Lower leg skin (tissue), 4 donors: ENCODE measurements around the gene SEMA6B. TPM values are rescaled to one million over a fixed set of nuclear protein-coding genes. Genes with fewer than 3 reads are reported as not detected.

ENCODE experiments used
- DNase-seq, 2 donors: peaks; one replicate each; pipeline ENCODE4 v3.0.0-alpha.2; 2019; ENCODE audit warnings: low spot score in 2 of 2
- H3K4me3 ChIP-seq: fragments of 200-600 bp; sonication (generic); 2 replicates; pipeline ENCODE4 v1.5.1; 2017; ENCODE audit warnings: mild to moderate bottlenecking, low read depth; ENCODE audit not compliant: poor library complexity, severe bottlenecking
- POLR2A ChIP-seq, 2 donors: fragments of 450-650 bp; IDR thresholded peaks; one replicate each; pipeline ENCODE4 v1.6.1; 2016 to 2017; ENCODE audit warnings: antibody characterized with exemption in 2 of 2, mild to moderate bottlenecking in 1 of 2, moderate library complexity in 1 of 2
- WGBS, 2 donors: methylation state at CpG; one replicate each; pipeline ENCODE4 v1.1.5; 2018; 5-methylcytosine and 5-hydroxymethylcytosine counted together
- intact Hi-C: fragments of 100-400 bp; cut with DNase I; formaldehyde crosslinking; loops from one replicate; pipeline ENCODE4 v1.15.0; 2023; ENCODE audit warnings: low total_unique reads
- total RNA-seq, 4 donors: library from RNA; depleted of rRNA; stranded (reverse); fragments of >200 nt; gene quantifications; one replicate each; pipeline ENCODE4 v1.1.0, GENCODE V29; 2016
- TF ChIP-seq, protein P1 (sequence below), 3 donors: fragments of 450-650 bp; IDR thresholded peaks; one replicate each; pipeline ENCODE4 v1.5.1; 2016; ENCODE audit warnings: antibody characterized with exemption in 3 of 3, mild to moderate bottlenecking in 3 of 3, moderate library complexity in 2 of 3

The SEMA6B gene
- total RNA-seq, 4 donors from 2014 or later = 3.3 to 6.0 (median 3.6) TPM

DNA sequence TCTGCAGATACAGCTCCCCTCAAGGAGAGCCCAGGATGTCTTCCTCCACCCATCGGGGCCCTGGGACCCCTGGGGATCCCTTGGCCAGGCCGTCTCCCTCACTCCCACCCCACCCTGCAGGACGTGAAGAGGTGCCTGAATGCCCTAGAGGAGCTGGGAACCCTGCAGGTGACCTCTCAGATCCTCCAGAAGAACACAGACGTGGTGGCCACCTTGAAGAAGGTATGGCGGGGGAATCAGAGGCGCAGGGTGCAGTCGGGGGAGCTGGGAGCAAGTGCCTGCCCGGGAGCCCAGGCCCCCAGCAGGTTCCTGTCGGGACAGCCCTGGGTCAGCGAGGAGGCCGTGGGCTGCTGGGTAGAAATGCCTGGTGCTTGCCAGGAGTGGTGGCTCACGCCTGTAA lies 60.8 kb downstream of the SEMA6B start:
- DNase-seq = no peak
- H3K4me3 ChIP-seq = no peak overlapping the region
- intact Hi-C loops = no loop called here
- TF ChIP-seq POLR2A (IDR thresholded peaks at IDR 0.05) = no peak
- TF ChIP-seq, protein P1, sequence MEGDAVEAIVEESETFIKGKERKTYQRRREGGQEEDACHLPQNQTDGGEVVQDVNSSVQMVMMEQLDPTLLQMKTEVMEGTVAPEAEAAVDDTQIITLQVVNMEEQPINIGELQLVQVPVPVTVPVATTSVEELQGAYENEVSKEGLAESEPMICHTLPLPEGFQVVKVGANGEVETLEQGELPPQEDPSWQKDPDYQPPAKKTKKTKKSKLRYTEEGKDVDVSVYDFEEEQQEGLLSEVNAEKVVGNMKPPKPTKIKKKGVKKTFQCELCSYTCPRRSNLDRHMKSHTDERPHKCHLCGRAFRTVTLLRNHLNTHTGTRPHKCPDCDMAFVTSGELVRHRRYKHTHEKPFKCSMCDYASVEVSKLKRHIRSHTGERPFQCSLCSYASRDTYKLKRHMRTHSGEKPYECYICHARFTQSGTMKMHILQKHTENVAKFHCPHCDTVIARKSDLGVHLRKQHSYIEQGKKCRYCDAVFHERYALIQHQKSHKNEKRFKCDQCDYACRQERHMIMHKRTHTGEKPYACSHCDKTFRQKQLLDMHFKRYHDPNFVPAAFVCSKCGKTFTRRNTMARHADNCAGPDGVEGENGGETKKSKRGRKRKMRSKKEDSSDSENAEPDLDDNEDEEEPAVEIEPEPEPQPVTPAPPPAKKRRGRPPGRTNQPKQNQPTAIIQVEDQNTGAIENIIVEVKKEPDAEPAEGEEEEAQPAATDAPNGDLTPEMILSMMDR (IDR thresholded peaks at IDR 0.05) = no peak
- WGBS, 2 donors = 90 to 95% methylated on average over 11 to 12 of the region's 12 CpGs

DNA sequence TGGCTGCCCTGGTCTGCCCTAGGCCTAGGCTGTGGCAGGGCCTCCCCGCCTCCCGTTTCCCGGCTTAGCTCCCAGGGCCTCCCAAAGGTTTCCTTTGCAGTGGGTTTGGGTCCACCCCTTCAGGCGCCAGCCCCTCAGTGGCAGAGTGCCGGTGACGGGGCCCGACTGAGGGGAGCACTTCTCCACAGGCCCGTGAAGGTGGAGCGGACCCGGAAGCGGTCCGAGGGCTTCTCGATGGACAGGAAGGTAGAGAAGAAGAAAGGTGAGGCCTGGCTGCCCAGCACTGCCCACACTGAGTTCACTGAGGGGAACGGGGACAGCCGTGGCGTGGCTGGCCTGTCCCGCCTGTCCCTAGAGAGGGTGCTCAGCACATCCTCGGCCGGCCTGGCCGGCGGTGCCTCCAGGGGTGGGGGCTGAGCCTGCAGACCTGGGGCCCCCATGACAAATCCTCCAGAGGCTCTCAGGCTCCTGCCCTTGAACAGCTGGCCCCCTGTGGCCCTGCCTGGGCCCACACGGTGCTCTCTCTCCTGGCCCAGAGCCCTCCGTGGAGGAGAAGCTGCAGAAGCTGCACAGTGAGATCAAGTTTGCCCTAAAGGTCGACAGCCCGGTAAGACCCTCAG lies 61.6 kb downstream of the SEMA6B start:
- DNase-seq = no peak
- no peak overlapping the region for H3K4me3 ChIP-seq
- WGBS, 2 donors = 92 to 97% methylated on average over 23 to 25 of the region's 25 CpGs
- TF ChIP-seq, protein P1 (IDR thresholded peaks at IDR 0.05) = no peak
- no peak for TF ChIP-seq POLR2A (IDR thresholded peaks at IDR 0.05)
- intact Hi-C loops = no loop called here

DNA sequence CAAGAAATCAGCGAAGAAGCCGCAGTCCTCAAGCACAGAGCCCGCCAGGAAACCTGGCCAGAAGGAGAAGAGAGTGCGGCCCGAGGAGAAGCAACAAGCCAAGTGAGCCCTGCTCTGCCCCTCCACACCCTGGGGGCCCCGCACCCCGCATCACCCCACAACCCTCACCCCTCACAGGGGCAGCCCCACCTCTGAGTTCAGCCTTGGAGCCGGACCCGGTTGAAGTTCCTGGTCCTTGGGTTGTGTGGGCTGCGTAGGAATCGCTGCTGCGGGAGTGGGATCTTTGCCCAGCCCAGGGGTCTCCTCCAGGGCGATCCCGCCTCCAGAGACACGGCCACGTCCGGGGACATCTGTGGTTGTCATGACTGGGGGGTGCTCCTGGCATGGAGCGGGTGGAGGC lies 63.2 kb downstream of the SEMA6B start:
- TF ChIP-seq, protein P1 (IDR thresholded peaks at IDR 0.05) = no peak
- TF ChIP-seq POLR2A (IDR thresholded peaks at IDR 0.05) = no peak
- intact Hi-C loops = no loop called here
- H3K4me3 ChIP-seq = no peak overlapping the region
- no peak for DNase-seq
- WGBS, 2 donors = 87 to 95% methylated on average over 17 to 18 of the region's 18 CpGs

DNA sequence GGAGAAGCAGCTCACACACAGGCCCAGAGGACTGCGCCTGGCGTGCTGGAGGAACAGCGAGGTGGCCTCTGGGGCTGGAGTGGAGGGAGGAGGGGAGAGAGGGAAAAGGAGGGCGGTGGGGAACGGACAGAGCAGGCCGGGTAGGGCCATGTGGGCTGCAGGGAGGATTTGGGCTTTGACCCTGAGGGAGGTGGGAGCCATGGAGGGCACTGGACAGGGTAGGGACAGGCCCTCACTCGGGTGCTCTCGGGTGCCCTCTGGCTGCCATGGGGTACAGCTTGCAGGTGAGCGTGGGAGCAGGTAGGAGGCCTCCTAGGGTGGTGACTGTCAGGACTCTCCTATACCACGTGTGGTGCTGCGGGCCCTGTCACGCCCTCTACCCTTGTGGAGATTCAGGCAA lies 64.0 kb downstream of the SEMA6B start:
- intact Hi-C loops = no loop called here
- WGBS, 2 donors = 83 to 86% methylated on average over 10 to 12 of the region's 12 CpGs
- DNase-seq = no peak
- TF ChIP-seq POLR2A (IDR thresholded peaks at IDR 0.05) = no peak
- TF ChIP-seq, protein P1 (IDR thresholded peaks at IDR 0.05) = no peak
- no peak overlapping the region for H3K4me3 ChIP-seq

DNA sequence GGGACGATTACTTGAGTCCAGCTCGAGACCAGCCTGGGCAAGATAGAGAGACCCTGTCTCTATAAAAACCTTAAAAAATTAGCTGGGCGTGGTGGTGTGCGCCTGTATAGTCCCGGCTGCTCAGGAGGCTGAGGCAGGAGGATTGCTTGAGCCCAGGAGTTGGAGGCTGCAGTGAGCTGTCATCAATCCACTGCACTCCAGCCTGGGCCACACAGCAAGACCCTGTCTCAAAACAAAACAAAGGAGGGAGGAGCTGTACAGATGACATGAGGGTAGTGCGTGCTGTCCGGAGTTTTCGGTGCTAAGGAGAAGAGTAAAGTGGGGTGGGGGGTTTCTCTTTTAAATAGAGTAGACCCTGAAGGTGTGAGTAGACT lies 64.8 kb downstream of the SEMA6B start:
- intact Hi-C loops = no loop called here
- no peak for TF ChIP-seq POLR2A (IDR thresholded peaks at IDR 0.05)
- TF ChIP-seq, protein P1 (IDR thresholded peaks at IDR 0.05) = no peak
- WGBS, 2 donors = 94% methylated on average over 8 of the region's 8 CpGs
- H3K4me3 ChIP-seq = no peak overlapping the region
- DNase-seq = no peak
